HFF-Myc (cell line): Measurements from ENCODE around the gene CCL25.

Experiments
- DNase-seq: peaks from one replicate; pipeline ENCODE4 v3.0.0-alpha.2; 2011; ENCODE audit warnings: low read depth; ENCODE audit errors: extremely low read depth
- H3K4me3 ChIP-seq: replicated peaks from 2 replicates; pipeline ENCODE4 v1.5.1; 2011; ENCODE audit warnings: low read depth, mild to moderate bottlenecking, control low read depth, low read length
- TF ChIP-seq, protein P1 (sequence below): IDR thresholded peaks from 2 replicates; pipeline ENCODE4 v1.5.1; 2012; ENCODE audit warnings: mild to moderate bottlenecking, low read depth, low read length, control low read depth; ENCODE audit errors: missing control alignments

The CCL25 gene

DNA sequence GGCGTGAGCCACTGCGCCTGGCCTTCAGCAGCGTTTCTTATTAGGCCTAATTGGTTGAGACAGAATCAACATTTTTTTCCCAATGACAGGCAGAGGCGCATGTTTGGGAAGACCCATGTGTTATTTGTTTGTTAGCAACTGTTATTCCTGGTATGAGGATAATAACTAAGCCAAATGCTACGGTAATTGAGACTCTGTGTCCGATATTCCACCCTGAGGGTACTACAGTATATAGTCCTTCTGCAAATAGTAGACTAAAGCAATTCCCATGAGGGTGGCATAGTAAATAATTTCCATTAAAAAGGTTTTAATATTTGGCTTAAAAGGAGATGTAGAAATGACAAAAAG is 18.4 kb upstream of the CCL25 start:
- no peak for DNase-seq
- TF ChIP-seq, protein P1, sequence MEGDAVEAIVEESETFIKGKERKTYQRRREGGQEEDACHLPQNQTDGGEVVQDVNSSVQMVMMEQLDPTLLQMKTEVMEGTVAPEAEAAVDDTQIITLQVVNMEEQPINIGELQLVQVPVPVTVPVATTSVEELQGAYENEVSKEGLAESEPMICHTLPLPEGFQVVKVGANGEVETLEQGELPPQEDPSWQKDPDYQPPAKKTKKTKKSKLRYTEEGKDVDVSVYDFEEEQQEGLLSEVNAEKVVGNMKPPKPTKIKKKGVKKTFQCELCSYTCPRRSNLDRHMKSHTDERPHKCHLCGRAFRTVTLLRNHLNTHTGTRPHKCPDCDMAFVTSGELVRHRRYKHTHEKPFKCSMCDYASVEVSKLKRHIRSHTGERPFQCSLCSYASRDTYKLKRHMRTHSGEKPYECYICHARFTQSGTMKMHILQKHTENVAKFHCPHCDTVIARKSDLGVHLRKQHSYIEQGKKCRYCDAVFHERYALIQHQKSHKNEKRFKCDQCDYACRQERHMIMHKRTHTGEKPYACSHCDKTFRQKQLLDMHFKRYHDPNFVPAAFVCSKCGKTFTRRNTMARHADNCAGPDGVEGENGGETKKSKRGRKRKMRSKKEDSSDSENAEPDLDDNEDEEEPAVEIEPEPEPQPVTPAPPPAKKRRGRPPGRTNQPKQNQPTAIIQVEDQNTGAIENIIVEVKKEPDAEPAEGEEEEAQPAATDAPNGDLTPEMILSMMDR = no peak
- H3K4me3 ChIP-seq = no peak overlapping the region

DNA sequence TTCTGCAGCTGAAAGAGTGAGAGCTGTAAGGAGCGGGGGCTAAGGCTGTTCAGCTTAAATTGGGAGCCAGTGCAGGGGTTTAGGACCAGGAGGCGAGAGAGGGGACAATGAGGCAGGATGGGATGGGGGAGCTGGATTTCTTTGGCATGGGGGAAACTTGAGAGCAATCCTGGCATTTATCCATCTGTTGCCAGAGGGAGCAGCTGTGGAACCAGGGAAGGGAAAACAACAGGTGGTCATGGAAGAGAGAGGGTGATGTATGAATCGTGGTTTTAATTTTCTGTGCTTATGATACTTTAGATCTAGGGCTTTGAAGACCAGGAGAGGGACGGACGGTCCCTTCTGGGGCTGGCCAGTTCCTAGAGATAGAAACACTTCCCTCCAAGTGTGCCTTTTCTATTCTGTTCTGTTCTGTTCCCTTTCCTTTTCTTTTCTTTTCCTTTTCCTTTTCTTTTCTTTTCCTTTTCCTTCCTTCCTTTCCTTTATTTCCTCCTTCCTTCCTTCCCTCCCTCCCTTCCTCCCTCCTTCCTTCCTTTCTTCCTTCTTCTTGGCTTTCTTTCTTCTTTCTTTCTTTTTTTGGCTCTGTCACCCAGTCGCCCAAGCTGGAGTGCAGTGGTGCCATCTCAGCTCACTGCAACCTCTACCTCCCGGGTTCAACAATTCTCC is 16.0 kb upstream of the CCL25 start:
- no peak overlapping the region for H3K4me3 ChIP-seq
- no peak for DNase-seq
- TF ChIP-seq, protein P1 = no peak

DNA sequence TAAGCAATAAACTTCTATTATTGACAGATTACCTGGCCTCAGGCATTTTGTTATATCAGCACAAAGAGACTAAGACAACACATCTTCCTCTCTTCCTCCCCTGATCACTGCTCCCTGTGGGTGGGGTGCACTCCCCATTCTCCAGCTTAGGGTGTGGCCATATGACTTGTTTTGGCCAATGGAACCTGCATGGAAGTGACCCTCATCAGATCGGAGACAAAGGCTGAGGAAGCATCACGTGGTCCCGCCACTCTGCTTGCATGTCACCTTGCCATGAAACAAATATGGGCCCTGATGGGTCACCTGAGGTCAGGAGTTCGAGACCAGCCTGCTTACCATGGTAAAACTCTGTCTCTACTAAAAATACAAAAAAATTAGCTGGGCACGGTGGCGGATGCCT is 13.7 kb upstream of the CCL25 start:
- TF ChIP-seq, protein P1 = no peak
- no peak for DNase-seq
- H3K4me3 ChIP-seq = no peak overlapping the region

DNA sequence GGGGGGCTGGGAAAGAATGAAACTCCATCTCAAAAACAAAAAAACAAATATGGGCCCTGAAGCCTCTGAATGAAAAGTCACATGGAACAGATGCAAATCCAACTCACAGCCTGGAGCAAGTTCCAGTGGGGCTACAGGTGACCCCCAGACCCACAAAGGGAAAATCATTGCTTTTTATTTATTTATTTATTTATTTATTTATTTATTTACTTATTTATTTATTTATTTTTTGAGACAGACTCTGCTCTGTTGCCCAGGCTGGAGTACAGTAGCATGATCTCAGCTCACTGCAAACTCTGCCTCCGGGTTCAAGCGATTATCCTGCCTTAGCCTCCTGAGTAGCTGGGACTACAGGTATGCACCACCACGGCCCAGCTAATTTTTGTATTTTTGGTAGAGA is 13.3 kb upstream of the CCL25 start:
- no peak overlapping the region for H3K4me3 ChIP-seq
- DNase-seq = no peak
- TF ChIP-seq, protein P1 = no peak

DNA sequence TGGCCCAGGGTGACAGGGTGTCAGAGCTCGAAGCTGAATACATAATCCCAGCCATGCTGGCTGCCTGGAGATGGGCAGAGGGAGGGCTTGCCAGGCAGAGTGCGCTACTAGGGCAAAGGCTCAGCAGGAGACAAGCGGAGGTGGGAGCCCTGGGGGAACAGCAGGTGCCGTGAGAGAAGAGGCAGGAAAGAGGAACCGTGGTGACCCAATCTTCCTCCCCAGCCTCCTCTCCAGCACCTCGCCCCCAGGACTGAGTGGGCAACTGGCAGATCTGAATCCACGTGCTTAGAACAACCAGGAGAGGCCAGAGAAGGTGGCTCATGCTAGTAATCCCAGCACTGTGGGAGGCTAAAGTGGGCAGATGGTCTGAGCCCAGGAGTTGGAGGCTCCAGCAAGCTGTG is 11.0 kb upstream of the CCL25 start:
- no peak overlapping the region for H3K4me3 ChIP-seq
- DNase-seq = no peak
- TF ChIP-seq, protein P1 = no peak

DNA sequence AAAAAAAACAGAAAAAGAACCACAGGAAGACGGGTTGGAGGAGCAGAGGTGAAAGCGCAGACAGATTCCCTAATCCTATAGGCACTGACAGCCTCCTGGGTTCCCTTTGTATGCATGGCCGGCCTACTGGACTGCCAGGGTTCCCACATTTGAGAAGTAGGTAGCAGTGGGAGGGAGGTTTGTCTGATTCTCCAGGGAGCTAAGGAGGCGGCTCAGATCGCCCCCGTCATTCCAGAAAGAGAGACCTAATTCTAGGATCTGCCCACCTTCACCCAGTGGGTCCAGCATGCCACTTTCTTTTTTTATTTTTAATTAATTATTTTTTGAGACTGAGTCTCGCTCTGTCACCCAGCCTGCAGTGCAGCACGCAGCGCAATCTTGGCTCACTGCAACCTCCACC is 9.7 kb upstream of the CCL25 start:
- TF ChIP-seq, protein P1 = no peak
- H3K4me3 ChIP-seq = no peak overlapping the region
- DNase-seq = no peak

DNA sequence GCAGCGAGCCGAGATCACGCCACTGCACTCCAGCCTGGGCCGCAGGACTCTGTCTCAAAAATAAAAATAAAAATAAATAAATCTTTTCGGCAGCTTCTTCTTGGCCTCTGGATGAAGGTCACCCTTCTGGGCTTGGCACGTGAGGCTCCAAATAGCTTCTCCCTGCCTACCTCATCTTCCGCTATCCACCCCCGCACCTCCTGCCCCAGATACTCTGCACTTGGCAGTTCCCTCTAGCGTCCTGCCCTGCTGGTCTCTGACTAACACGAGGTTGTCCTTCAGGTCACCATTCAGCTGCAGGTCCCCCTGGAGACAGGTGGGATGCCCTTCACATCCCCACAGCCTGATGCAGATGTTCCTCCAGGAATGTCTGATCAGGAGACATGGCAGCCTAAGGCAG is 8.5 kb upstream of the CCL25 start:
- DNase-seq = no peak

More for the DNA sequence above, 8.5 kb upstream of the CCL25 start:
- H3K4me3 ChIP-seq = no peak overlapping the region
- TF ChIP-seq, protein P1 = no peak
